Astrocyte of the cerebellum (primary cell): ENCODE data around the gene C2CD2.

Experiments used
- DNase-seq: peaks from one replicate; pipeline ENCODE4 v3.0.0-alpha.2; 2011; ENCODE audit warnings: low read depth
- H3K4me3 ChIP-seq: 2 replicates; pipeline ENCODE4 v1.5.1; 2011; ENCODE audit warnings: mild to moderate bottlenecking, low read depth, low read length, moderate library complexity
- in situ Hi-C: cut with HindIII; loops from 2 replicates; pipeline ENCODE4 v1.10.0; 2017; ENCODE audit warnings: low sequenced_read_pairs
- TF ChIP-seq, protein P1 (sequence below): IDR thresholded peaks from 2 replicates; pipeline ENCODE4 v1.5.1; 2012; ENCODE audit warnings: low read length, low read depth, moderate library complexity, mild to moderate bottlenecking; ENCODE audit errors: missing control alignments

C2CD2 gene

DNA sequence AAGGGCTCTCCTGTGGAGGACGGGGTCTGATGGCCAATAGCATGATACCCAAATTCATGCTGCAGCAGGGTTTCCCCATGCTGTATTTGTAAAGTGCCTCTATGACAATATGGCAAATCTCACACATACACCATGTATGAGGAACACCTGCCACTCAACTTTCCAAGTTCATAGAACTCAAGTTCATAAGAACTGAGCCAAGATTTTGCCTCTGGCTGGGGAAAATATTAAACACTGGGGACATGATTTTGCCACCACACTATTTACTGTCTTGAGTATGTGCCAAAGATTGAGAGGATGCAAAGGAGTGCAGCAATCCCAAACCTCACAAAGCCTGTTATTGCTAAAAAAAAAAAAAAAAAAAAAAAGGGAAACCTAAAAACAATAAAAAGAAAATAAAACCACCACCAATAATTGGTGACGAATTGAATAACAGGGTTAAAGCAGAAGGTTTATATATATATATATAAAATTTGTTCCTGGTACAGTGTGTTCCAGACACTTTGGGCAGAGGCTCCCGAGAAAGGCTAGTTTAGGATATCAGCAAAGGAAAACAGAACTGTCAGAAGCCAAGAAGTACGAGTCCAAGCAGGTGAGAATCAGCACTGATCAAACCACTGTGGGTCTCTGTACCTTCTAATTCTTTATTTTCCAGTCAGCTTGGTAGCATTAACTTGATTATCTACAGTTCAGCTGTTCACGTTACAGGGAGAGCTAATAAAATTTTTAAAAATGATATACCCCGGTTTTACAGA, 32.0 kb upstream of the C2CD2 start:
- H3K4me3 ChIP-seq, result no peak overlapping the region
- DNase-seq, result no peak
- in situ Hi-C loops, result no loop called here
- TF ChIP-seq, protein P1, sequence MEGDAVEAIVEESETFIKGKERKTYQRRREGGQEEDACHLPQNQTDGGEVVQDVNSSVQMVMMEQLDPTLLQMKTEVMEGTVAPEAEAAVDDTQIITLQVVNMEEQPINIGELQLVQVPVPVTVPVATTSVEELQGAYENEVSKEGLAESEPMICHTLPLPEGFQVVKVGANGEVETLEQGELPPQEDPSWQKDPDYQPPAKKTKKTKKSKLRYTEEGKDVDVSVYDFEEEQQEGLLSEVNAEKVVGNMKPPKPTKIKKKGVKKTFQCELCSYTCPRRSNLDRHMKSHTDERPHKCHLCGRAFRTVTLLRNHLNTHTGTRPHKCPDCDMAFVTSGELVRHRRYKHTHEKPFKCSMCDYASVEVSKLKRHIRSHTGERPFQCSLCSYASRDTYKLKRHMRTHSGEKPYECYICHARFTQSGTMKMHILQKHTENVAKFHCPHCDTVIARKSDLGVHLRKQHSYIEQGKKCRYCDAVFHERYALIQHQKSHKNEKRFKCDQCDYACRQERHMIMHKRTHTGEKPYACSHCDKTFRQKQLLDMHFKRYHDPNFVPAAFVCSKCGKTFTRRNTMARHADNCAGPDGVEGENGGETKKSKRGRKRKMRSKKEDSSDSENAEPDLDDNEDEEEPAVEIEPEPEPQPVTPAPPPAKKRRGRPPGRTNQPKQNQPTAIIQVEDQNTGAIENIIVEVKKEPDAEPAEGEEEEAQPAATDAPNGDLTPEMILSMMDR, result no peak

DNA sequence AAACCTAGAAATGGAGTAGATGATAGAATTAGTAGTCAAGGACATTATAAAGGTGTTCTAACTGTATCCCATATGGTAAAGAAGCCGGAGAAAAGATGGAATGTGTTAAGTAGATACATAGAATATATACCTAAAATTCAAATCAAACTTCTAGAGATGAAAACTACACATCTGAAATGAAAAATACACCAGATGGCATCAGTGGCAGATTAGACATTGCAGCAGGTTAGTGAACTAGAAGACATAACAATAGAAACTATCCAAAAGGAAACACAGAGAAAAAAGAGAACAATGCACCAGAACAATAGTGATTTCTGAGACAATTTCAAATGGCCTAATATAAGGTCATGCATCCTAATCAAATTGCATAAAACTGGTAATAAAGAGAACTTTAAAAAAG, 29.4 kb upstream of the C2CD2 start:
- H3K4me3 ChIP-seq, result no peak overlapping the region
- in situ Hi-C loops, result no loop called here
- DNase-seq, result no peak
- TF ChIP-seq, protein P1, result no peak

DNA sequence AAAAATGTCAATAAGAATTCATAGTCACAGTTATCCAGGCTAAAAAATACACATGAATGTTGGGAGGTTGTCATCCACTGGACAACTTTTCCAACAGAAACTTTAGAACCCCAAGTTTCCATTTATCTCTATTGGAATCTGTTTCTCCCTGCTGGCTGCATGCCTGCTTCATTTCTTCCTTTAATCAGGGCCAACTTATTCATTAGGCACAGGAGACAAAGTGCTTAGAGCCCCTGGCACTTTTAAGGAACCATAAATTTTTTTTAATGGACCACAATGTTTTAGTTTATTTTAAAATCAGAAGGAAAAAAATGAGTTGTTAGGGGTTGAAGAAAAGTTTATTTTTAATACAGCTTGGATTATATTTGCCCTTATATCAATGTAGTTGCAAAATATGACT, 26.7 kb upstream of the C2CD2 start:
- in situ Hi-C loops, result no loop called here

DNA sequence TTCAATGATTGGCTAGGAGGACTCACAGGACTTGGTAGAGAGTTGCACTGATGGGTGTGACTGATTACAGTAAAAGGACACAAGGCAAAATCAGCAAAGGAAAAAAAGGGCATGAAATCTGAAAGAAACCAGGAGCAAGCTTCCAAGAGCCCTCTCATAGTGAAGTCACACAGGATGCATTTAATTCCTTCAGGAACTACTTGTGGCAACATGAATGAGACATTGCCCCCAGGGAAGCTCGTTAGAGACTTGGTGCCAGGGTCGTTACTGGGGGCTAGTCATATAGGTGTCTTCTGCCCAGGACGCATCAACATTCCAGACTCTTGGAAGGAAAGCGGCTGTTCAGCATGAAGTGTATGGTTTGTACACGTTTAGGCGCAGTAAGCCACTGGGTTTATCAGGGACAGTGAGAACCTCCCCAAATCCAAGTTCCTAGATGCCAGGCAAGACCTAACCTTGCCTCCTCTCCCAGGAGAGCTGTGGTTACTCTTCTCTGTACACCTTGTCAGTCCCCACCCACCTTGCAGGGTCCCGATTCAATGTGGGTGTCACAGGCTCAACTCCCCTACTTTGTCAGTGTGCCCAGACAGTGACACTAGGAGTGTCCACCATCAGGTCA, 26.0 kb upstream of the C2CD2 start:
- TF ChIP-seq, protein P1, result no peak
- in situ Hi-C loops, result no loop called here
- no peak for DNase-seq
- H3K4me3 ChIP-seq, result no peak overlapping the region

More for the DNA sequence above, 26.7 kb upstream of the C2CD2 start:
- no peak overlapping the region for H3K4me3 ChIP-seq
- TF ChIP-seq, protein P1, result no peak
- no peak for DNase-seq

DNA sequence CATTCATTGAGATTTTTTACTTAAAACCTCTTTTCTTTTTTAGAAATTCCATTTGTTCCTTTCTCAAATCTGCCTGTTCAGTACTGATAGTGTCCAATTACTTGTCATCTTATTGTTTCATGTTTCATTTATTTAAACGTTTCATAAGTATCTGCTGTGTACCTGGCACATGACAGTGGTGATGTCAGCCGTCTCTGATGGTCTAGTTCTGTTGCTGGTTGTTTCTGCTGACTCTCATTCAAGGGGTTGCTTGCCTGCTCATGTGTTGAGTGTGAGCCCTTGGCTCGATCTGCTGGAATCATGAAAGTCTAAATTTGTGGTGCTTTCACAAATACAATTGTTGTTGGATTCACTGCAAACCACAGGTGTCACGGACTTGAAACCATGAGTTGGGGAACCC, 25.5 kb upstream of the C2CD2 start:
- H3K4me3 ChIP-seq, result no peak overlapping the region
- in situ Hi-C loops, result no loop called here
- TF ChIP-seq, protein P1, result no peak
- DNase-seq, result no peak

DNA sequence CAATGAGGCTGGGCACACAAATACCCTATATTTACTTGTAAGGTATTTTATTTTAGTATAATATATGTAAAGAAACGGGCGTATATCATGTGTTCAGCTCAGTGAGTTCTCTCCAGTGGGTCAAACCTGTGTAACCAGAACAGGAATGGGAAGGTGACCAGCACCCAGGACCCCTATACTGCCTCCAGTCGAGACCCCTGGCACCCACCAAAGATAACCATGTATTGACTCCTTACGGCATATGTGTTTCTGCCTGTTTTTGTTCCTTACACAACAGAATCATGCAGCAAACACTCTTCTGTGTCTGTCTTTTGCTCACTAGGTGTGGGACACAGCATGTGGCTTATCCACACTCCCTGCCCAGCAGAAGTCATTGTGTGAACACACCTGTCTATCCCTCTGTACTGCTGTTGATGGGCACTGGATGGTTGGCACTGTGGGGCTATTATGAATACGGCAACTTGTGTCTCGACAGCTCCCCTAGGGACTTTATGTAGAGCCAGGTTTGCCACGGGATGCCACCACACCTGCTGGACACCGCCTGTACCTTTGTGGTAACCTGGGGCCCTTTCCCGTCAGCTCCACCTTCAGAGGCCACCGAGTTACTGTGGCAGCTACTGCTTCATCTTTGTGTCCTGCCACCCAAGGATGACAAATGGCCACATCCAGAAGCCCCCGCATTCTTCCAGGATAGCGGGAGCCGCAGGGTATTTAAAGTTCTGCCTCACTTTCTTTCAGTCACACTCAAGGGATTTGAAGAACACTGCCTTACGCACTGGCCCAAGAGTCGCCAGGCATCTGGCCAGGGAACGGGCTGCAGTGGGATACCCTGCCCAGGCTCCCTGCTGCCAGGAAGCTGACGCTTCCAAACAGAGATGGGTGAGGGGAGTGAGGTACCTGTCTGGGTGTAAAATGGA, 23.5 kb upstream of the C2CD2 start:
- in situ Hi-C loops, result no loop called here
- TF ChIP-seq, protein P1, result no peak
- DNase-seq, result no peak
- H3K4me3 ChIP-seq, result no peak overlapping the region
